SH-SY5Y (cell line): ENCODE data around the gene DAZL.

ENCODE experiments used
- GATA2 ChIP-seq: IDR thresholded peaks from 2 replicates; pipeline ENCODE4 v1.6.1; 2011; ENCODE audit warnings: mild to moderate bottlenecking, low read depth, low read length
- GATA3 ChIP-seq: IDR thresholded peaks from 2 replicates; pipeline ENCODE4 v1.6.1; 2011; ENCODE audit warnings: low read depth, mild to moderate bottlenecking, low read length, moderate library complexity

DNA sequence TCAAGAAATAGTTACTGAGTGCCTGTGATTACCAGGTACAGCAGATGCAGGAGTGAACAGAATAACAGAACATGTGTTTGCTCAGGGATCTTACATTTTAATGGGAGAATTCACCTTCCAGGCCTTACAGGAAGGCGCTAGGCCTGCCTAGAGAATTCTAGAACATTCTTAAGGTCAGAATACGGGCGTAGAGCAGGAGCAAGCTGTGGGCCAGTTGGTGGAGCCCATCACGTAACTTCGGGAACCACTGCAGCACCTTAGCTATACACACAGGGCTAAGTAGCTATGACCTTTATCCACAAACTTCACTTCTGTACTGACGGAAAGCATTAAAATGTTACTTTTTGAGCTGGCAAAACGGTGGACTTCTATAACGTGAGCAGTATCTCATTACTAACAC, 743 bp upstream of the DAZL start:
- TF ChIP-seq GATA2 (no peak), GATA3 (no peak)
